GM18519 (cell line): ENCODE measurements around the gene SOX13.
"Not testable (repeated sequence)": the region's sequence is repeated elsewhere in the genome, so short reads cannot be mapped to it uniquely, and the experiment has no call there.

ENCODE experiments used
- ATAC-seq: cut with Tn5 transposase; IDR thresholded peaks from one replicate; pipeline ENCODE4 v1.9.1; 2021; ENCODE audit warnings: mild to moderate bottlenecking, moderate library complexity; ENCODE audit not compliant: unreplicated experiment, low FRiP score

Gene SOX13

DNA sequence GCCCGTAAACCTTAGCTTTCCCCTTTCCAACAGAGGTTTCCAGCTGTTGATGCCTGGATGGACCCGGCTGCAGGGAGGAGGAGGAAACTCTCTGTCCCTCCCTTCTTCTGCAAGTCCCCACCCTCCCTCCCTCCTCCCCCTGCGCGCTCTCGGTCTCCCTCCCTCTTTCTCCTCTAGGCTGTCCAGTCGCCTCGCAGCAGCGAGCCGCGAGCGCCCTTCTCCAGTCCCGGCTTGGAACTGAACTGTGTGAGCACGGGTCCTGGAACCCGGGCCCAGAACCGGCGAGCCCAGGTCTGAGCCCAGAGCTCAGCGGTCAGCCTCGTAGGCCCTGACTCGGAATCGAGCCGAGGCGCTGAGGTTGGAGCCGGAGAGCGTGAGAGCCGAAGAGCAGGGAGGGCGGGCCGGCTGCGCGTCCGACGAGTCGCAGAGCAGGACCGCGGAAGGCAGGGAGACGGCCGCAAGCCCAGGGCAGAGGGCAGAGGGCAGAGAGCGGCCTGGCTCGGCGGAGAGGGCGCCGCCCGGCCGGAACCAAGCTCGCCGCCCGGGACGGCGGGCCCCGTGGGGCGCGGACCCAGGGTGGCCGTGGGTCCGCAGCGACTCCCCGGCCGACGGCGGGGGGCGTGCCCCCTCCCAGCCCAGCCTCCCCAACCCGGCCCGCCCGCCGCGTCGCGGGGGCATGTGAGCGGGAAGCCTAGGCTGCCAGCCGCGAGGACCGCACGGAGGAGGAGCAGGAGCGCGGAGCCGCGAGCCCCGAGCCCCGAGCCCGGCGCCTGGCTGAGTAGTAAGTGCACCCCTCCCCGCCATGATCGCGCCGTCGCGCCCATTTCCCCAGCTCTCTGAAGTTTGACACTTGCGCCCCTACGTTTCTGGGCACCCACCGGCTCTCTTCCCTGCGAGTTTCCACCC is at the start of gene SOX13:
SOX13 (plus strand) TSS at position 185 of the 906 bp plus-strand sequence. CDS start 39,801 bp downstream, outside the sequence.
- no peak for ATAC-seq

DNA sequence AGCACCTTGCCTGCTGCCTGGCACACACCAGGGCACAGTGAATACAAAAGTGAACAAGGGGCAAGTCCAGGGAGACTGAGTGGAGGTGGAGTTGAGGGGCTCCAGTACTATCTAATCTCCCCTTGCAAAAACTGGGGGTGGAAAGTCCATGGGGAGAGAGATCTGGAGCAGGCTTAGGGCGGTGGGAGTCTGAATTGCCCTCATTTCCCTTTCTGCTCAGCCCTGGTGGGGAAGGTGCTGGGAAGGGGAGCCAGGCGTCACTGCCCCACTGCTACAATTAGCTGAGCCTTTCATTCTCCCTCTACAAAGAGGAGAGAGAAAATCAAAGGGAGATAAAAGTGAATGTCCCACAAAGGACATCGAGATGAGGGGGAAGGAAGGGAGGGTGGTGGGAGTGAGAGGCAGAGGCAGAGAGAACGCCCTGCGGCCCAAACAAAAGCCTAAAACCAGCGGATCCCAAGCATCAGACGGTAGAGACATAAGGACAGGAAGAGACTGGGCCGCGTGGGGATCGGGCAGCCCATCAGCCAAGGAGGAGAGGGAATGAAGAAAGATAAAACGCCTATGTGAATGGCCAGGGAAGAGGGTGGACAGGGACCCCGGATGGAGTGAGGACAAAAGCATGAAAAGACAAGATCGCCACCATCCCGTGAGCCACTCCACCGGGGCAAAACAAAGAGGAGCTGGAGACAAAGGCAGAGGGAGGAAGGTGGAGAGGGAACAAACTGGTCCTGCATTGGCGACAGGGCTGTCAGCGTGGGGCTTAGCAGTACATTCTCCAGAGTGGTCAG is 46.8 kb upstream of the SOX13 start:
- no peak for ATAC-seq

DNA sequence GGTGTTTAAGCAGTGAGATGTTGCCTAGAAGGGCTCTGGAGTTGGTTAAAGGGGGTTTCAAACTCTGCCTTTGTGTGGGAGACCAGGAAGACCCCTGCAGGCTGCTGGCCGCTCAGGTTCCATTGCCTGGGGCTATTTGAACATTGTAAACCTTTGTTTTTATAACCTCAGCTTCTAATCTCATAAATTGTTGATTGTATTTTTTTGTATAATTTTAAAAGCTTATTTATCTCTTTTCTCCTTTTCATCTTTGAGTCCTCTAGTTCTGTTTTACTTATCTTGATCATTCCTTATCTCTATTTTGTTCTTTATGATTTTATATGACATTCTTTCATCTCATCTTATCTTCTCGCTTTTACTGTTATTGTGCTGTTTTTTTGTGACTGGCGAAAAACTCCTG is 45.5 kb upstream of the SOX13 start:
- no peak for ATAC-seq

DNA sequence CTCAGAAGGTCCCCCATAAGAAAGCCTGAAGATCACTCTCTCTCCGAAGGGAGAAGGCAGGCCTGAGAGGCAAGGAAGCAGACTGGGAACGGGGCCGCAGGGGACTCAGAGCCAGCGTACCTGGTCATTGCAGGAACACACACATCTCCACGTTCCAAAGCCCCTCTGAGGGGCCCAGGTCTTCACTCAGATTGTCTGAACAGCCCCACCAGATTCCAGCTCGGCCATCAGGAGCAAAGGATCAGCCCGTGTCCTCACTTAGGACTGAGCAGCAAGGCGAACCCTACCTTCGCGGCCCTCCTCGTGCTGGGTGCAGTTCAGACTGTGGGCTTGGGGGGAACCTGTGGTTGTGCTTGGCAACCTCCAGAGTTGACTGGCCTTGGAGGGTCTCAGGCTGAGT is 43.9 kb upstream of the SOX13 start:
- no peak for ATAC-seq

DNA sequence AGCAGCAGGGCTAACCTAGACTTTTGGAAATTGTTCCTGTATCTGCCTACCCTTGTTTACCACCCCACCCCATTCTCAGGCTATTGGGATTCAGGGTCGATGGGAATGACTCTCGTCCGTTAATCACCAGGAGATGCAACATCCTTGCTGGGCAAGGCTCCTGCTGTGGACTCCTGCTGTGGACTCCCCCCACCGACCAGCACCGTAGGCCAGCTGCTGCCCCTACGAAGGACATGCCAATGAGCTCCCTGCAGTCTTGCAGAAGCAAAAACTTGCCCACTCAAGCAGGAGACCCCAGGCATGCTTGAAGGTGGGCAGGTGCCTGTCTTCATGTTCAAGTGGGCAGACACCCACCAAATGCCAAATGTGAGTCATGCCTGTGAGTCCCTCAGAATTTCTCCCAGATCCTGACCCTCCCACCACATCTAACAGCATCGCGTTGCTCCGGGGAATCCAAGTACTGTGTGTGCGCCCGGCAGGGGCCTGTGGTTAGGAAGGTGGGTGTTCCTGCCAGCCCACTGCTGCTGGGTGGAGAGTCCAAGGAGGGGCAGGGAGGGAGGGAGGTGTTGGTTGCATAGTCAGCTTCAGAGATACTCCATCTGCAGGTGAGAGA is 41.7 kb upstream of the SOX13 start:
- no peak for ATAC-seq

DNA sequence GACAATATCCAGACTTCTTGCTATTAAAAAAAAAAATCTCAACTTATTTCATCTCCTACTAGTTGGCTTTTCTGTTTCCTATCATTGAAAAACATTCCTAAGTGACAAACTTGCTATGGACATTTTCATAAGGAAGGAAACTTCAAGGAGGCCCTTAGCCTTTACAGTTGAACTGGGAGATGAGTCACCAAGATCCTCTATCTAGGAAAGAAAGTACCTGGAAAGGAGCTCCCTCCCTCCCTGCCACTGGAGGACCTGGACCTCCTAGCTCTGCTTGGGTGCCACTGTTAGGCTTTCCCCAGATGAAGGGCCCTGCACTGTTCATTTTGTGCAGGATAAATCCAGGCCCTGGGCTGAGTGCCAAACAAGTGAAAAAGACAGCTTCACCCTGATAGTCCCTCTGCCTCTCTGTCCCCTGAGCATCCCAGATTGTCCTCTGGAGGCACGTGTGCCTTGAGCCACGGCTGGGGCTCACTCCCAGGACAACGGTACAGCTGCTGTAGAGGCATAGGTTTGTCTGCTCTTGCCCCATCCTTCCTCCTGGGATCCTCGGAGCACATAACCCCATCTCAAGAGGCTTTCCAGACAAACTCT is 40.2 kb upstream of the SOX13 start:
- no peak for ATAC-seq

DNA sequence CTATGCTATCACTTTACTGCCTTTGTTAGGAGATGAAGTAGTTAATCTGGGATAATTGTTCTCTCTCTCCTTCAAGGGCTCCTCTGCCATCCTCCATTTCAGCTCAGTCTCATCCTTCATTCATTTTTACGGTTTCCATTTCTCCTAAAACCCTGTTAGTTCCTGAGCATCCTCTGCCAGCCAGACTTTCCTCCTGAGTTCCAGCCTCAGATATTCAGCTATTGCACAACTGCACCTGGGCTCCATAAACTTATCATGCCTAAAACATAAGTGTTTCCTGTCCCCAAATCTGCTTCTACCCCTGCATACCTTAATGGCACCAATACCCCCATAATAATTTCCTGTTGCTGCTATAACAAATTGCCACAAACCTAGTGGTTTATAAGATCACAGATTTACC is 39.6 kb upstream of the SOX13 start:
- no peak for ATAC-seq

DNA sequence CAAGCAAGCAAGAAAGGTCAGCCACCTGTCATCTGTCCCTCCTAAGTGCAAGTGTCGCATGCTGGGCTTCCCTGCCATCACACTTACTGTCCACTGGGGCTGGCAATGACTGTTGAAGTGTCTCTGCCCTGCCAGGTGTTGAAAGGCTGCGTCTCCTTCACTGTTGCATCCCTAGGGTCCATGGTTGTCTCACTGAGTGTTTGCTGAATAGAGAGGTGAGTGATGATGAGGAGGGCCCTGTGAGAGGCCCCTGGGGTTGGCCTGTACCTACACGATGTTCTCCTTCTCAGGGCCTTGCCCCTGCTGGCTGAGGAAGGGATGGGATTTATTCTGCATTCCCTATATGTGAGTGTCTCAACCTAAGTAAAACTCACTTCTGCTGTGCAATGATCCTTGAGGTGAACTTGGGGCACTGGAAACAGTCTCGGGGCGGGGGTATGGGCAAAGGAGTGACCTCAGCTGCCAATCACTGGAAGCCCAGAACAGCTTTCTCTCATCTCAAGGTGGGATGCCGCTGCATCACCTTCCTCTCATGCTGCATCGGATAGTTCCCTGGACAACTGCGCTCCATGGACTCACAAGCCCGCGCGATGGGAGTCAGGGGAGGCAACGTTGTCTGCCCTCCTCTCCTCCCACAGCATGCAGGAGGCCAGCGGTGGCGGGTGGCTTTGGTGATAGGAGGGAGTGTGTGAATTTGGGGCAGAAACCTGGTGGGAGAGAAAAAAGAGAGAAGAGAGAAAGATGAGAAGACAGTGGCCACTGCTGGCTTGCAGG is 35.8 kb upstream of the SOX13 start:
- no peak for ATAC-seq

DNA sequence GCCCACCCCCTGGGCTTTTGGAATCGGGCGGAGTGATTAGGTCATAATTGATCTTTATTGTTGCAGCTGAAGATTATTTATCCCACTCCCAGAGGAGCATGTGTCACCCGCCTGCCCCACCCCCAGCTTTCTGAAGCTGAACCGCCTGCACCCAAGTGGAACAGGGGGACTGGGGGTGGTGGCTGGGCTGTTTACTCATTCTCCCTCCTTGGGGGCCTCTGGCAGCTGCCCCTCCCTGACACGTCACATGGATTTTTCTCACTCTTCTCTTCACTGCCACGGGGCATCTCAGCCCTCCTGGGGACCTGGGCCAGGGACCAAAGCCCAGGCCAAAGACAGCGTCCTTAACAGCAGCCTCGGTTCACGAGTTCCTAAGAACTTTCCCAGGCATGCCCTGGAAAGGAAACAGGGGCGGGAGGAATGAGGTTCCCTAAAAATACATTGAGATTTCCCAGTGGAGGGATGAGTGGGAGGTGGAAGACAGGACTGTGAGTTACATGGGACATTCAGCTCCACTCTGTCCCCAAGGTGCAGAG is 31.6 kb upstream of the SOX13 start:
- no peak for ATAC-seq

DNA sequence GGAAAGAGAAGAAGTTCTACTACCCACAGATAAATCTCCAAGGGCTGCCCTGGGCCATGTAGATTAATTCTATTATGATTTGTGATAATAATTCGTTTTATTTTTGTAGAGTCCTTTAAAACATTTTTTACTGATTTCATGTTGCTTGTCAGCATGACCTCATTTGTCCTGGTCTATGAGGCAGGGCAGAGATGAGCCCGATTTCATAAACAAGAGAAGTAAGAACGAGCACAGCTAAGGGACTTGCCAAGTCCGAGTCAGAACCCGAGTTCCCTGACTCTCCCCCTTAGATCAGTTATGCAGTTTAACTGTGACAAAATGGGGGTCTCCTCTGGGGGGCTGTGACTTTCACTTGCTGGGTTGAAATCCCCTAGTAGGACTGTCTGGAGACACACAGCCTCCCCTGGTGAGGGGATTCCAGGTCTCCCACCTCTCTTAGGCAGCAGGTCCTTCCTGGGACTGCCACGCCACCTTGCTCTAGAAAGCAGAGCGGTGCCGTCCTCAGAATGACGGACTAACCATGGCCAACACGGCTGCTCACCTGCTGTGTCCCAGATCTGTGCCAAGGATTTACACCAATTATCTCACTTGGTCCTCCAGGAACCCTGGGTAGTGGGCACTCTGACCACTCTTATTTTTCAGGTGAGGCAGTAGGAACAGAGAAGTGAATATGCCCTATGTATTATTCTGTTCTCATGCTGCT is 31.0 kb upstream of the SOX13 start:
- ATAC-seq, result no peak

DNA sequence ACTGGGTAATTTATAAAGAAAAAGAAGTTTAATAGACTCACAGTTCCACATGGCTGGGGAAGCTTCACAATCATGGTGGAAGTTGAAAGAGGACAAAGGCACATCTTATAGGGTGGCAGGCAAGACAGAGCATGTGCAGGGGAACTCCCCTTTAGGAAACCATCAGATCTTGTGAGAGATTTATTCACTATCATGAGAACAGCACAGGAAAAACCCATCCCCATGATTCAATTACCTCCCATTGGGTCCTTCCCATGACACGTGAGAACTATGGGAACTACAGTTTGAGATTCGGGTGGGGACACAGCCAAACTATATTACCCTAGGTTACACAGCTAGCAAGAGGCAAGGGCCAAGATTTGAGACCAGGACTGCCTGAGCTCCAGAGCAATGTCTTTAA is 30.4 kb upstream of the SOX13 start:
- no peak for ATAC-seq

DNA sequence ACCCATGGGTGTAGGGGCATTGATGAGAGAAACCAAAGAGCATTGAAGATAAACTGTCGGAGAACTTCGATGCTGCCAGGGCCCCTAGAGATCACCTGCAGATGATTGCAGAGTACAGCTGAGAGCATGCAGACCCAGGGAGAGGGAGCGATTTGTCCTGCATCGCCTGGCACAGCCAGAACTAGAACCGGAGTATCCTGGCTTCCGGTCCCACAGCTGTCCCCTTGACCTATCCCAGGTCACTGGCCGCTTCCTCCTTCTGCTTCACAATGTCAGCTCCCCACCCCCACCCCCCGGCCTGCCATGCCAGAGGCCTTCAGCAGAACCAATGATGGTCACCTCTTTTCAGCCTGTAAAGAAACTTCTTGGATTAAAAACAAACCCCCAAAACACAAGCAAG is 29.2 kb upstream of the SOX13 start:
- no peak for ATAC-seq

DNA sequence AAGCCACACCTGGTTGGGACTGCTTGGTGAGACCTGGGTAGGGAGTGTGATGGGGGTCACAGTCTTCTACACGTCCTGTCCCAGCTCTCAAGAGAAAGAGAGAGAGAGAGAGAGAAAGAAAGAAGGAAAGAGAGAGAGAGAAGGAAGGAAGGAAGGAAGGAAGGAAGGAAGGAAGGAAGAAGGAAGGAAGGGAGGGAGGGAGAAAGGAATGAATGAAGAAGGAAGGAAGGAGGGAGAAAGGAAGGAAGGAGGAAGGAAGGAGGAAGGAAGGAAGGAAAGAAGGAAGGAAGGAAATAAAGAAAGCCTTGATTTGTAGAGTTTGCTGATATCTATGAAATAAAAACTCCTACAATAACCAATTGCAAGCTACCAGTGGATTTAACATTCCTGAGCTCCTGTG is 28.5 kb upstream of the SOX13 start:
- ATAC-seq, result no peak

DNA sequence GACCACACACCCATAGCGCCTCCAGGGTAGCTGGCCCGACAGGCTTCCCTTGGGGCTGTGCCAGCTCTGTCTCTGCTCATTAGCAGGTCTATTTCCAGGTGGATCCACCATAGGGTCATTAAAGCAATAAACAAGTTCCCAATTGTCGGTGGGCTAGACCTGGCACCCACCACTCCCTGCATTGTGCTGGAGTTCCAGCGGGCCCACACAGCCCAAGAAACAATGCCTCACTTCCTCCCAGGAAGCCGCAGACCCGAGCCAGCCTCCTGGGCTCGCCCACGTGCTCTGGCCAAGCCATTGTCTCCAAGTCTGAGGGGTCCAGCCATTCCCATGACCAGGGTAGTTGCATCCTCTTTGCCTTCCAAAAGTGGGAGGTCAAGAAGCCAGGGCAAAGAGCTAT is 27.5 kb upstream of the SOX13 start:
- no peak for ATAC-seq

DNA sequence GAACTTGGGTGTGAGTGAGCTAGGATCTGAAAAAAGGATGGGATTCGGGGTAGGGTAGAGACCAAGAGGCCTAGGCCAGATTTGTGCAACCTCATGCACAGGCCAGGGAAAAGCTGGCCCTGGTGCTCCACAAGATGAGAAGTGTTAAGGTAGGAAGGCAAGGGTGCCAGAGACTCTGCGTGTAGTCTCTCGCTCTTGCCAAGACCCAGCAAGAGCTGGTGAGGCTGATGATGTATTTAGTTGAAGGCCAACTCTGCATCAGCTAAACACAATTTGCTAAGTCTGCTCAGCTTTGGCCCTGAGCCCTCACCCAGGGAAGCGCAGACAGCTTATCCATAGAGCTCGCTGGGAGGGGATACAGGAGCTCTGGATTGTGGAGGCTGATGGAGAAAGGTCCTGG is 26.6 kb upstream of the SOX13 start:
- no peak for ATAC-seq

DNA sequence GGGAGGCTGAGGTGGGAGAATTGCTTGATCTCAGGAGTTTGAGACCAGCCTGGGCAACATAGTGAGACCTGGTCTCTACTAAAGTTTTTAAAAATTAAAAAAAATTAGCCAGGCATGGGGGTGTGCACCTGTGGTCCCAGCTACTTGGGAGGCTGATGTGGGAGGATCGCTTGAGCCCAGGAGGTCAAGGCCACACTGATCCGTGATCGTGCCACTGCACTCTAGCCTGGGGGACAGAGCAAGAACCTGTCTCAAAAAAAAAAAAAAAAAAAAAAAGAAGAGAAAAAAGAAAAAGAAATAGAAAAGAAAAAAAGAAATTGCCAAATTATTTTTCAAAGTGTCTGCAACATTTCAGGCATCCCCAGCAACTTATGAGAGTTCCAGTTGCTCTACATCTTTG is 24.1 kb upstream of the SOX13 start:
- ATAC-seq, result not testable (repeated sequence)

DNA sequence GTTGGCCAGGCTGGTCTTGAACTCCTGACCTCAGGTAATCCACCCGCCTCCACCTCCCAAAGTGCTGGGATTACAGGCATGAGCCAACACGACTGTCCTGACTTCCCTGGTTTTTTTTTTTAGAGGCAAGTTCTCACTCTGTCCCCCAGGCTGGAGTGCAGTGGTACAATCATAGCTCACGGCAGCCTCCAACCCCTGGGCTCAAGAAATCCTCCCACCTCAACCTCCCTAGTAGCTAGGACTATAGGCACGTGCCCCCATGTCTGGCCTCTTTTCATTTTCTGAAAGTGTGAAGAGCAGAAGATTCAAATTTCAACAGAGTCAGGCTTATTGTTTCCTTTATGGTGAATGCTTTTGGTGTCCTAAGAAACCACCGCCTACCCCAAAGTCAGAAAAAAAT is 21.7 kb upstream of the SOX13 start:
- no peak for ATAC-seq

DNA sequence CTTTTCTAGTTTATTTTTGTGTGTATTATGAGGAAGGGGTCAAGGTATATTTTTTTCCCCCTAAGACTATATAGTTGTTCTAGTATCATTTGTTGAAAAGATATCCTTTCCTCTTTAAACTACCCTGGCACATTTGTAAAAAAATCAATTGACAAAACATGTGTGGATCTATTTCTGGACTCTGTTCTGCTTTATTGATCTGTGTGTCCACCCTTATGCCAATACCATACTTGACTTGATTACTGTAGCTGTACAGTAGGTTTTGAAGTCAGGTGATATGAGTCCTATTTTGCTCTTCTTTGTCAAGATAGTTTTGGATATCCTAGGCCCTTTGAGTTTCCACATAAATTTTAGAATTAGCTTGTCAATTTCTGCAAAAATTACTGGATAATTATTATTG is 21.2 kb upstream of the SOX13 start:
- no peak for ATAC-seq

DNA sequence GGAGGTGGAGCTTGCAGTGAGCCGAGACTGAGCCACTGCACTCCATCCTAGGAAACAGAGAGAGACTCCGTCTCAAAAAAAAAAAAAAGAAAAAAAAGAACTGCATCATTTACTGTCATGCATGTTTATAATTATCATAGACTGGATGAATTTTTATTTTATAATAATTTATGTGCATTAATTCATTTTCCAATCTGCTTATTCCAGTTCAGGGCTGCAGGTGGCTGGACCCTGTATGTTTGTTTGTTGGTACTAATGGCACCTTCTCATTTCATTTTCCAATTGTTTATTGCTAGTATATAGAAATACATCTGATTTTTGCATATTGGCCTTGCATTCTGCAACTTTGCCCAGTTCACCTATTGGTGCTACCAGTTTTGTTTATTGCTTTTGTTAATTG is 19.0 kb upstream of the SOX13 start:
- ATAC-seq, result no peak
